ENCODE results near the gene PLA2G4F.

The PLA2G4F gene

DNA sequence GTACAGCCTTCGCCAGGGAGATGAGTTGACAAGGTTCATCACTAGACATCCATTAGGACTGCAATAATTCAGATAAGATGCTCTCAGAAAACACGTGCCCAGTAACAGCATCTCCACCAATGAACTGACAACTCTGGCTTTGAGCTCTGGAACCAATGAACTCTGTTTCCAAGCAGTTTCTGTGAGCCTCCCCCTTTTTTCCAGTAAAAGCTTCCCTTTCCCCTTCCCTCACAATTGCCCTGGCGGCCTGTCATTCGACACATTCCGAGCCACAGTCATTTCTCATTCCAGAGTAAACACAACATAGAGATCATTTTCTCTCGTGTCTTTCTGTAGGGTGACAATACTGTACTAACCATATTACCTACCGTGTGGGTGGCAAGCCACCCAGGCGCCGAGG, 65.7 kb downstream of the PLA2G4F start:
- TF ChIP-seq, protein P1, sequence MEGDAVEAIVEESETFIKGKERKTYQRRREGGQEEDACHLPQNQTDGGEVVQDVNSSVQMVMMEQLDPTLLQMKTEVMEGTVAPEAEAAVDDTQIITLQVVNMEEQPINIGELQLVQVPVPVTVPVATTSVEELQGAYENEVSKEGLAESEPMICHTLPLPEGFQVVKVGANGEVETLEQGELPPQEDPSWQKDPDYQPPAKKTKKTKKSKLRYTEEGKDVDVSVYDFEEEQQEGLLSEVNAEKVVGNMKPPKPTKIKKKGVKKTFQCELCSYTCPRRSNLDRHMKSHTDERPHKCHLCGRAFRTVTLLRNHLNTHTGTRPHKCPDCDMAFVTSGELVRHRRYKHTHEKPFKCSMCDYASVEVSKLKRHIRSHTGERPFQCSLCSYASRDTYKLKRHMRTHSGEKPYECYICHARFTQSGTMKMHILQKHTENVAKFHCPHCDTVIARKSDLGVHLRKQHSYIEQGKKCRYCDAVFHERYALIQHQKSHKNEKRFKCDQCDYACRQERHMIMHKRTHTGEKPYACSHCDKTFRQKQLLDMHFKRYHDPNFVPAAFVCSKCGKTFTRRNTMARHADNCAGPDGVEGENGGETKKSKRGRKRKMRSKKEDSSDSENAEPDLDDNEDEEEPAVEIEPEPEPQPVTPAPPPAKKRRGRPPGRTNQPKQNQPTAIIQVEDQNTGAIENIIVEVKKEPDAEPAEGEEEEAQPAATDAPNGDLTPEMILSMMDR (IDR thresholded peaks at IDR 0.05; ENCODE audit: borderline replicate concordance, control extremely low read depth, extremely low read depth, insufficient read depth, missing control alignments), result no peak
- DNase-seq (ENCODE audit: low spot score), result no peak
- in situ Hi-C loops (cut with MboI; ENCODE audit: low sequenced_read_pairs, unreplicated experiment), result no loop called here

DNA sequence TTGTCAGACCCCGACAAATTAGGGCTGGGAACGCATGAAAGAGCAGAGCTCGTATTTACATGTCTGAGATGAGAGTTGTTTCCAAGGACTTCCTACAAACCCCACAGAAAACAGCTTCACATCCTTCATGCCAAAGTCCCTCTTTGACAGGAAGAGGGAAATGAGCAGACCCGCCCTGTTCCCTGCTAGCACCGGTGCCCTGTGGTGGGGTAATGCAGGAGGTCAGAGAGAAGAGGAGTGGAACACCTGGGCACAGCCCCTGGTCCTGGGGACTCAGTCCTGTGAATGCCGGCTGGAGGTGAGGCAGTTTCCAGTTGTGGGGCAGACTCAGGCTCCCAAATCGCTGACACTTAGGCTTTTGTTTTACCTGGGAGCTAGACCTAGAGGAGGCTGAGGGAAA, 66.1 kb downstream of the PLA2G4F start:
- no peak for DNase-seq (ENCODE audit: low spot score)
- in situ Hi-C loops (cut with MboI; ENCODE audit: low sequenced_read_pairs, unreplicated experiment), result no loop called here
- TF ChIP-seq, protein P1 (IDR thresholded peaks at IDR 0.05; ENCODE audit: borderline replicate concordance, control extremely low read depth, extremely low read depth, insufficient read depth, missing control alignments), result no peak

DNA sequence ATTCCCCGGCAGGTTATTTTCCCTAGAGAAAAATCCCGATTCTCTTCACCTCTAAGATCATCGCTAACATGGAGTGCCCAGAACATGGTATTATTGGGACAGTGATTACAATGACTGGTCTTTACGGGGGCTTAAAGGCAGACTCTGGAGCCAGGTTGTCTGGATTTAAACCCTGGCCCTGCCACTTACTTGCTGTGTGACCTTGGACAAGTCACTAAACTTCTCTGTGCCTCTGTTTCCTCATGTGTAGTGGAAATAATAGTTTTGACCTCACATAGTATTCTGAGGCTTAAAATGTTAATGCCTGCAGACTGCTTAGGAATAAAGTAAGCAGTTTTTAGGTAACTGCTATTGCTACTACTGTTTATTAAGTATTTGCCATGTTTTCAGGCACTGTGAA, 66.5 kb downstream of the PLA2G4F start:
- TF ChIP-seq, protein P1 (IDR thresholded peaks at IDR 0.05; ENCODE audit: borderline replicate concordance, control extremely low read depth, extremely low read depth, insufficient read depth, missing control alignments), result no peak
- in situ Hi-C loops (cut with MboI; ENCODE audit: low sequenced_read_pairs, unreplicated experiment), result no loop called here
- no peak for DNase-seq (ENCODE audit: low spot score)

Data from GM13976 (cell line).